Measurements from ENCODE around the gene PNPLA7. TPM values are rescaled to one million over a fixed set of nuclear protein-coding genes. Genes with fewer than 3 reads are reported as not detected.

The PNPLA7 gene
- total and polyA plus RNA-seq, 2 of the 13 experiments (the other 11 are each of a cell fraction or from before 2014, with no cell fraction given) = 0.42 to 1.5 TPM

GRCh38 chr9:137422604-137423513, 127.3 kb downstream of the PNPLA7 start, which contains the start of the genes EXD3 and NOXA1 (continued):
- TF ChIP-seq NR2C2 (CRISPR knock-in tag; IDR thresholded peaks at IDR 0.05; ENCODE audit: borderline replicate concordance) (peak; percentile 84), SALL2 (CRISPR knock-in tag; IDR thresholded peaks at IDR 0.05) (peak; percentile 91), ZNF609 (CRISPR knock-in tag; IDR thresholded peaks at IDR 0.05; ENCODE audit: borderline replicate concordance) (peak; percentile 38; the same call in 1 of the 2 replicates), ZBTB39 (CRISPR knock-in tag; IDR thresholded peaks at IDR 0.05) (0 out of 2 replicates have a peak, but pooled peaks have one; percentile 75), GRHL1 (CRISPR knock-in tag; conservative IDR thresholded peaks at IDR 0.05) (no peak), ZNF800 (CRISPR knock-in tag; IDR thresholded peaks at IDR 0.05) (no peak; the same call in 1 of the 2 replicates), CSRNP2 (CRISPR knock-in tag; conservative IDR thresholded peaks at IDR 0.05; ENCODE audit: low read depth) (peak; percentile 51; the same call in 1 of the 2 replicates), RBM39 (IDR thresholded peaks at IDR 0.05; ENCODE audit: low read depth, low read length, poor library complexity, severe bottlenecking) (peak; percentile 4), RXRB (CRISPR knock-in tag; IDR thresholded peaks at IDR 0.05; ENCODE audit: borderline replicate concordance) (peak; percentile 48; the same call in 1 of the 2 replicates), CBFB (CRISPR knock-in tag; IDR thresholded peaks at IDR 0.05) (peak; percentile 95), ZNF777 (CRISPR knock-in tag; IDR thresholded peaks at IDR 0.05) (peak; percentile 91), FOXO4 (CRISPR knock-in tag; conservative IDR thresholded peaks at IDR 0.05) (no peak)

Measured in HepG2 (cell line).